GM18520 (cell line): Measurements from ENCODE around the gene SLC17A1.

Experiments
- ATAC-seq: cut with Tn5 transposase; IDR thresholded peaks from one replicate; pipeline ENCODE4 v1.9.1; 2021; ENCODE audit not compliant: unreplicated experiment

SLC17A1 gene, protein sequence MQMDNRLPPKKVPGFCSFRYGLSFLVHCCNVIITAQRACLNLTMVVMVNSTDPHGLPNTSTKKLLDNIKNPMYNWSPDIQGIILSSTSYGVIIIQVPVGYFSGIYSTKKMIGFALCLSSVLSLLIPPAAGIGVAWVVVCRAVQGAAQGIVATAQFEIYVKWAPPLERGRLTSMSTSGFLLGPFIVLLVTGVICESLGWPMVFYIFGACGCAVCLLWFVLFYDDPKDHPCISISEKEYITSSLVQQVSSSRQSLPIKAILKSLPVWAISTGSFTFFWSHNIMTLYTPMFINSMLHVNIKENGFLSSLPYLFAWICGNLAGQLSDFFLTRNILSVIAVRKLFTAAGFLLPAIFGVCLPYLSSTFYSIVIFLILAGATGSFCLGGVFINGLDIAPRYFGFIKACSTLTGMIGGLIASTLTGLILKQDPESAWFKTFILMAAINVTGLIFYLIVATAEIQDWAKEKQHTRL

DNA sequence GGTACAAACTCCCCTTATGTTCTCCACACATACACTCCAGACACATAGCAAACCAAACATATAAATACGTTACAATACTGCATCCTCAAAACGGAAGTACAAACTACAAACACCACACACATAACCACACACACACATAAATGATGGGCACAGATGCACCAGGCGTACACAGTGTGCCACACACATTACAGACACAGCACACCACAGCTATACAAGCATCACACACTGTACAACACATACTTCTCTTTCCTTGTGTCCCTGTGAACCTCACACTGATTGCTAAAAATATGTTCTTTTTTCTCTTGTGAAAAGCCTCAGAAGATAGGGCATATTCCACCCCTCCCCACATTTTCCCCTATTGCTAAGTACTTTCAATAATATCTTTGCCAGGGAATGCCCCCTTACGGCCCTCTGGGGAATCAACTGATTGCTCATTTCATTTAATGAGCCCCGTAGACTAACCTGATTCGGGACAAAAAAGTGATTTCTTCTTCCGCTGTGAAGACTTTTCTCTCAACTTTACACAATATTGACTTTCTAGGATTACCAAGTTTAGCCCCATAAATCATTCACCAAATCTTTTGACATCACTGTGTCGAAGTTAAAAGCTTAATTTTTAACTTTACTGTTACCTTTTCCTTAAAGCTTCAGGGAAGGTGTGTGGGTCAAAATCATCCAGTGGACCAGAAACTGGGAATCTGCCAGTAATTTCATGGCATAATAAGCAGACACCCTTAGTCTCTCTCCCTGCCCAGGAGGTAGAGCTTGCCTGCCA lies at the start of gene SLC17A1:
SLC17A1 (minus strand) TSS at position 521 of the 775 bp plus-strand sequence. CDS start 1,495 bp downstream, outside the sequence.
- no peak for ATAC-seq

DNA sequence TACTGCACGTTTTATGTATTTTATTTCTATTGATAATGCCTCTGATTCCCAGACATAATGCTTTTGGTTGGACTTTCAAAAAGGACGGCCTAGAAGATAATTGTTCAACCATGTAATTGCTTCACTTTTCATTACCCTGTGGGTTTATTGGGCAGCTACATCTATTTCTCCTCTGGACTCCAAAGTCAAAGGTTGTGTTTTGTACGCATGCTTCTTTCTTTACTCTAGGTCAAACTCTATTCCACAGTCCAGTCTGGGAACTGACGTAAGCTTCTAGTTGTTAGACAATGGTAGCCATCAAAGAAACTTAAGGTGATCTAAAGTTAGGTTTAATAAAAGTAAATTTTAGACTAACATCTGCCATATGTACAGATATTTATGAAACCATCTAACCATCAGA lies 48.7 kb upstream of the SLC17A1 start:
- ATAC-seq, result no peak

GRCh38 chr6:25878721-25879322 lies 47.0 kb upstream of the SLC17A1 start:
- no peak for ATAC-seq

GRCh38 chr6:25875926-25876602 lies 44.2 kb upstream of the SLC17A1 start:
- ATAC-seq, result no peak

- ATAC-seq, result no peak
These were observed 43.7 kb upstream of the SLC17A1 start for GRCh38 chr6:25875563-25875905.

DNA sequence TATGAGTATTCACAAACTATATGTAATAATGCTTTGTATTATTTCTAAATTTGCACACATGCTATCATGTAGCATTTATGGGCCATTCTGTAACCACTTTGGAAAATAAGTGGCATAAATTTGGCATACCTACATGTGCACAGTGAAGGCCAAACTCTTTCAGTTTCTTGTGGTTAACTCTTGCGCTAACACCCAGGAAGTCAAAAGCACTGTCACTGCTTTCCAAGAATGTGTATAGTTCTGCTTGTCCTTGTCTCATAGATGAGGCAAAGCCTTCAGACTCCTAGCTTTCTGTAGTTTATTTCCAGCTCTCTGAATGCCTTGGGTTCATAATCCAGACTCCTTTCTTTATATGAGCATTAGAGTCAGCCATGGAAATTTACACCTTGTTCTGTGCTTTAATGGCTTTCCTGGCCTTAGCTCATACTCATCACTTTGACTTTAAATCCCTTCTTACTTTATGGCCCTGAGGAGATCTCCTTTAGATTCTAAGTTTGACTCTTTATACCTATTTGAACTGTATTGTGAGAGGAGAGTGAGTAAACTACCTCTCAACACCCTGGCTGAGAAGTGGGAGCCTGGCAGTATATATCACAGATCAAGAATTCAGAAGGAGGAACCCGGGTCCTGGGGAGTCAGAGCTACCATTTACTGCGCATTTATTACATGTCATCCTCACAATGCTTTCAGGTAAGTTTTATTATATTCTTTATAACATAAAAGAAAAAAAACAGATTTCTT lies 43.1 kb upstream of the SLC17A1 start:
- no peak for ATAC-seq

- ATAC-seq, result no peak
These were observed 42.3 kb upstream of the SLC17A1 start, which contains the start of gene SLC17A3 for GRCh38 chr6:25874118-25874517. Gene SLC17A3, minus strand, starts transcription at chr6:25874243. Its CDS starts 5,856 bp downstream, at chr6:25868387.

DNA sequence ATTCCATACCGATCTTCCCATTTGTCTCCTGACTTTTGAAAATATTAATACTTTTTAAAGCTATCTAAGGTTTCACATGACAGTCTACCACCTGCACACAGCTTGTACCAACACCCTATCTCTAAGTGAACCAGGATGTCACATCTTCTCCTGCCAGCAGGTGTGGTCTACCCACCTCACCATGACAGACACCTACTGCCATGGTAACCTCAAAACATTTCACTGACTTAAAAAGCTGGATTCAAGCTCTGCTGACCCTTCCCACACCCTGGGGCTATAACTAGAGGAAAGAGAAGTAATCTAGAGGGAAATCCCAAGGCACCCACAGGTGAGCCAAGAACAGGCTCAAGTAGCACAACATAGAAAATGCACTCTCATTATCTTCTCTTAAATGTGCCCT lies 41.0 kb upstream of the SLC17A1 start:
- no peak for ATAC-seq

DNA sequence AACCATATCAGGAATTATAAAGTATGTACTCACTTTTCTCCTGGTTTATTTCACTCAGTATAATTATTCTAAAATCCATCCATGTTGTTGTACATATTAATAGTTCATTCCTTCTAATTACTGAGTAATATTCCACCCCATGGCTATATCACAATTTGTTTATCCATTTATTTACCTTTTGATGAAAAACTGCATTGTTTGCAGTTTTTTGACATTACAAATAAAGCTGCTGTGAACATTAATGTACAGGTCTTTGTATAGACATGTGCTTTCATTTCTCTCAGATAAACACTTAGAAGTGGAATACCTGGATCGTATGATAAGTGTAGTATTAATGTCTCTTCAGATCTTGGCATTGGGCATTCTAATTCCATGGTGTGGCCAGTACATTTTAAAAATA lies 38.0 kb upstream of the SLC17A1 start:
- ATAC-seq, result no peak

DNA sequence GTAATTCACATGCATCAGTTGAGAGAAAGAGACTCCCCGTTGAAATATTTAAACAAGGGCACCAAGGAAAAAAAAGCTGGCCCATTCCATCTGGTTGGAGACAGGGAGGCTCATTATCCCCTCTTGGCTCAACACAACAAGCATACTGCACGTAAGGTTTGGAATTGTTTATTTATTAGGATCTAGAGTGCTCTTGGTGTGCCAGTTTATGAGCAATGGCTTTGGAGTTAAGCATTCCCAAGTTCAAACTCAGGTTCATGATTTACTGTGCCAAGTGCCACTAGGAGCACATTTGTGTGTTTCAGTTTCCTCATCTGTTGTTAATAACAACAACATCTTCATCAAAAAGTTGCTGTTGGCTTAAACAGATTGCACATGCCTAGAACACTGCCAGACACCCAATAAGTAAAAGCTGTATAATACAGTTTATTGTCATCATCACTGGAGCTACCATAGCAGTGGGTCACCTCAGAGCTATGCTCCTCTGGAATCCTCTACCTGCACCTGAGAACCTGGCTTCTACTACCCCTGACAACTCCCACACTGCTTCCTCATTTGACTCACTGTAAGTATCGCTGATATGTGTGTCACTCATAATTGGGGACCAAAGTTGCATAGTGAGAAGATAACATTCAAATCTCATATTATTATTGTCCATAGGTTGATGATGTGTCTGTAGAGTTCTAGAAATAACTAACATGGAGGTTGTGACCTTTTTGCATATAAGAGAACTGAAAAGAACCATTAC lies 36.8 kb upstream of the SLC17A1 start:
- no peak for ATAC-seq

DNA sequence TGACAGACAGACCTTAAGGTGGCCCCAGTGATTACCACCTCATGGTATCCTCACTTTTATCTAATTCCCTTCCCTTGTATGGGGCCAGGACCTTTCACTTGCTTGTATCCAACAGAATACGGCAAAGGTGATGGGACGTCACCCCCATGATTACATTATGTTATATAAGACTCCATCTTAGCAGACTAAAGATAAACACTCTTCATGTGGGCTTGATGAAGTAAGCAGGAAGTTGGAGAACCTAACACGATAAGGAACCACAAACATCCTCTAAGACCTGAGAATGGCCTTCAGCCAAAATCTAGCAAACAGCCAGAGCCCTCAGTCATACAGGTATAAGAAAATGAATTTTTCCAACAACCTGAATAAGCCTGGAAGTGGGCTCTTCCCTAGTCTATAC lies 34.2 kb upstream of the SLC17A1 start:
- ATAC-seq, result no peak

GRCh38 chr6:25863360-25863759 lies 31.5 kb upstream of the SLC17A1 start:
- no peak for ATAC-seq

DNA sequence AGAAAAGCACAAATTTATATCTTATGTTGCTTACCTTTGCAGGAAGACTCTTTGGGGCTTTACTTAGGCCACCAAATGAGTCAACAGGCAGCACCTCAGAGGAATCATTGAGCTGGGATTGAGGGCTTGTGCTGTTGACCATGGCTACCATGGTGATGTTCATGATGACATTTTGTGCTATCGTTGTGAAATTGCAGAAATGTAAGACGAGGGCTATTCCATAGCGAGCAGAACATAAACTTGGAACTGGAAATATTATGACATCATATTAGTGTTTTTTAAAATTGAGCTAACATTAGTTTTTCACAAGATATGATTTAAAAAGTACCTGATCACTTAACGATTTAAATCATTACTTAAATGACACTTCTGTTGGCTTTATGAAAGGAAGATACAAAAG lies 30.3 kb upstream of the SLC17A1 start:
- ATAC-seq, result no peak

GRCh38 chr6:25852756-25853155 lies 20.9 kb upstream of the SLC17A1 start:
- ATAC-seq, result no peak

GRCh38 chr6:25851961-25852360 lies 20.1 kb upstream of the SLC17A1 start:
- no peak for ATAC-seq

GRCh38 chr6:25844518-25844917 lies 12.7 kb upstream of the SLC17A1 start:
- ATAC-seq, result no peak

GRCh38 chr6:25842526-25842925 lies 10.7 kb upstream of the SLC17A1 start:
- no peak for ATAC-seq

DNA sequence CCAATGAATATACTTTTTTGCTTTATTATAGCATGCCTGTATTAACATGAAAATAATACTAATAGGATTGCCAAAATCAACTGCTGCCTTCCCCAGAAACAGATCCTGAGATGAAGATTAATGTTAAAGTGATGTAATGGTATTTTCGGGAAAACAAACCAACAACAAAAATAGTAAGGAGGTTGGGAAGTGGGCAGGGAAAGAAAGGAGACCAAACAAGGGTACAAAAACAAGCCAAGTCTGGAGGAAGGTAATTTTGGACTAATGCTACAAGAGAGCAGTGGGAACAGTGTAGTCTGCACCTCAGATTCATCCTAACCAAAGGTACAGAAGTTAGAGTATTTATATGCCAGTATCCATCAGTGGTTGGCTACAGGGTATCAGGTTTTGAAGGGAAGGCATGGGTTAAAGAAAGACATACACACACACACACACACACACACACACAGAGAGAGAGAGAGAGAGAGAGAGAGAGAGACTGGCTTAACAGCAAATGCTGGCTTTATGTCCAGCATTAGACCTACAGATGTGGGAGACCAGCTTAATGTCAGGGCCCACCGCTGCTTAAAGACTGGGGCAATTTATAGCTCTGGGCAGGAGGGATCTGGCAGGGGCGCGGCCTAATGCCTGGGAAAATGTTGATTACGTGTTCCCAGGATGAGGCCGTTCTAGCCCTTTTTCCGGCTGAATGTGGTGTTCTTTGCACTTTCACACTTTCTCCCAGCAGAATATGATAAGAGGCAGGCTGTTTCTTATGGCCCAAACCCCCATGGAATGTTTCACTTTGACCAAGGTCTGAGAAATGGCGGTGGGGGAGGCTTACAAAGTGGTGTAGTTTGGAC lies 3.8 kb upstream of the SLC17A1 start:
- ATAC-seq, result no peak

DNA sequence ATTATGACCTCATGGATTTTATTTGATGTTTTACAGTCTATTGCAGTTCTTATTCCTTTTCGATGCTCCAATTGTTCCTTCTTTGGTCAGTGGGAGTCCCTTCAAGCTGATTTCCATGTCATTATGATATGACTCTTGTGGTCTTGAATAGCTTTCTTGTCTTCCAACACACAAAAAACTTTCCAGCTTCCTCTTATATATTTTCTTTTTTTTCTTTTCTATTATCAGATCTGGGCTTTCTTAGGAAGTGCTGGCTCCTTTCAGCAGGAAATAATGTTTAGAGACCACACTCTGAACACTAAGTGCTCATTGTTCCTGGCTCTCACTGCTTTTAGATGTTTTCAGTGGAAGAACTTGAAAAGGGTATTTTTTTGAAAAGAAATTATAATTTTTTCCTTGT lies 3.1 kb upstream of the SLC17A1 start:
- no peak for ATAC-seq
